ENCODE results near the gene PRR33. TPM values are rescaled to one million over a fixed set of nuclear protein-coding genes. Genes with fewer than 3 reads are reported as not detected.
"Not testable (repeated sequence)": the region's sequence is repeated elsewhere in the genome, so short reads cannot be mapped to it uniquely, and the experiment has no call there.

Gene PRR33
- total RNA-seq, result 1 to 10 TPM; 1.6 to 8.9 (median 2.4) TPM
- polyA plus RNA-seq, result under 1 TPM; 0.16 to 1.00 (median 0.61) TPM
- long read RNA-seq, donor 1, partial matches to known transcripts, result 0 of 6 reads
- long read RNA-seq, donor 1, other reads (novel, unspliced or antisense), result 3 of 6 reads
- long read RNA-seq, donor 2, partial matches to known transcripts, result 0 of 6 reads
- long read RNA-seq, donor 2, other reads (novel, unspliced or antisense), result 3 of 6 reads

- TF ChIP-seq CTCF (IDR thresholded peaks at IDR 0.05), result no peak
- no peaks in the 10 kb centered on the region for H3K36me3 ChIP-seq (ENCODE audit: insufficient read depth in 1 of 2, low read depth in 1 of 2)
- DNase-seq, result no peak
- peak within 1 kb of the TSS; percentile 82 for H3K27ac ChIP-seq
- H3K27me3 ChIP-seq (ENCODE audit: insufficient read depth in 3 of 3, low read length in 2 of 3), result no peaks in the 10 kb centered on the region
- ATAC-seq, result no peak
- H3K4me3 ChIP-seq, result peak within 1 kb of the TSS; percentile 42
- H3K9me3 ChIP-seq, result no peaks in the 10 kb centered on the region
- peaks cover 35% of the 10 kb centered on the region for H3K4me1 ChIP-seq
- WGBS, 3 donors, result 53 to 67% (median 53%) methylated on average over 7 of the region's 7 CpGs
- intact Hi-C loops (cut with DNase I), result loop anchor here (1.0 to 10.0 kb wide), 2 partner anchors 25 to 53 kb away; partner anchors contain the start of gene MRPL23 (in 1 of the 2)
Measured at GRCh38 chr11:1891831-1892115, at the start of gene PRR33. Gene PRR33 (minus strand): TSS chr11:1891895. CDS start chr11:1890584, 1,311 bp downstream.

- H3K27ac ChIP-seq; H3K4me3 ChIP-seq; H3K27me3 ChIP-seq (ENCODE audit: insufficient read depth in 3 of 3, low read length in 2 of 3); H3K4me1 ChIP-seq; ATAC-seq; H3K9me3 ChIP-seq: not testable (repeated sequence)
- intact Hi-C loops (cut with DNase I), result loop anchor here (1.0 to 10.0 kb wide), 5 partner anchors 25 to 213 kb away; partner anchors contain the start of gene PRR33 (in 1 of the 2)
- peaks cover 0 to 33% of the 10 kb centered on the region in 2 donors for H3K36me3 ChIP-seq (ENCODE audit: insufficient read depth in 1 of 2, low read depth in 1 of 2)
- peak in 1 of 2 donors; percentile 8 for DNase-seq
- WGBS, 3 donors, result 82 to 96% (median 92%) methylated on average over 1 of the region's 1 CpG
Measured at GRCh38 chr11:1939788-1940187, 48.1 kb upstream of the PRR33 start.

- no peaks in the 10 kb centered on the region for H3K4me1 ChIP-seq
- H3K9me3 ChIP-seq, result no peaks in the 10 kb centered on the region
- peaks cover 0 to 40% of the 10 kb centered on the region in 2 donors for H3K36me3 ChIP-seq (ENCODE audit: insufficient read depth in 1 of 2, low read depth in 1 of 2)
- peak; percentile 59 to 76 for DNase-seq
- 17 to 32% (median 18%) methylated on average over 19 to 23 of the region's 23 CpGs for WGBS, 3 donors
- TF ChIP-seq CTCF (IDR thresholded peaks at IDR 0.05), result no peak
- peak; percentile 26 to 66 (median 46) for ATAC-seq
- H3K4me3 ChIP-seq, result no peak overlapping the region
- H3K27me3 ChIP-seq (ENCODE audit: insufficient read depth in 3 of 3, low read length in 2 of 3), result no peaks in the 10 kb centered on the region
- H3K27ac ChIP-seq, result peak overlapping the region; percentile 34
- intact Hi-C loops (cut with DNase I), result loop anchor here (1.0 kb wide), 2 partner anchors 25 to 26 kb away; no protein-coding TSS in a partner anchor
Measured at GRCh38 chr11:1939006-1939625, 47.4 kb upstream of the PRR33 start.

DNA sequence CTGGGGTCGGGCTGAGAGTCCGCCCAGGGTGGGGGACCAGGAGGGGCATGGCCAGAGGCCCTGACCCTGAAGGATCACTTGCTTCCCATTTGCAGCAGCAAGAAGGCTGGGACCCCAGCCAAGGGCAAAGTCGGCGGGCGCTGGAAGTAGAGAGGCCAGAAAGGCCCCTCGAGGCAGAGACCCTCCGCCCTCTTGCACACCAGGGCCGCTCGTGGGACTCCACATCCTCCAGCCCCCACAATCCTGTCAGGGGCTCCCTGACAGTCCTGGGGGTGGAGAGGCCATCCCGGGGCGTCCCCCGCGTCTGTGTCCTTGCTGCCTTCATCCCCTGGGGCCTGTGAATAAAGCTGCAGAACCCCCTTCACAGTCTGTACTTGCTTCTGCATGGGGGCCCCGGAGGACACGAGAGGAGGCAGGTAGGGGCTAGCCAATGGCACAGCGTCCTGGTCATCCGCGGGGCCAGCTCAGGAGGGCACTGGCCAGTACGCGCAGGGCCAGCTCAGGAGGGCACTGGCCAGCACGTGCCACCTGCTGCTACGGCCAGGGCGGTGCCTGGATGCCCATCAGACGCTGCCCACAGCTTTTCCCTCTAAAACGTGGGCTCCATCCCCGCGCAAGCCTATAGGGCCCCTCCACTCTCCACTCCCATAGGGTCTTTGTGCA is 46.8 kb upstream of the PRR33 start:
- Histone ChIP-seq H3K4me1 (no peaks in the 10 kb centered on the region), H3K9me3 (no peaks in the 10 kb centered on the region), H3K36me3 (ENCODE audit: insufficient read depth in 1 of 2, low read depth in 1 of 2) (peaks cover 0 to 46% of the 10 kb centered on the region in 2 donors), H3K4me3 (no peak overlapping the region), H3K27me3 (ENCODE audit: insufficient read depth in 3 of 3, low read length in 2 of 3) (no peaks in the 10 kb centered on the region), H3K27ac (peak overlapping the region; percentile 34)
- ATAC-seq, result peak; percentile 34 to 70 (median 48)
- intact Hi-C loops (cut with DNase I), result loop anchor here (1.0 kb wide), 2 partner anchors 24 to 25 kb away; no protein-coding TSS in a partner anchor
- 59 to 73% (median 73%) methylated on average over 20 to 27 of the region's 27 CpGs for WGBS, 3 donors
- DNase-seq, result peak; percentile 22 to 60
- no peak for TF ChIP-seq CTCF (IDR thresholded peaks at IDR 0.05)

Data from psoas muscle (tissue), 8 donors.